B cell (primary cell): Measurements from ENCODE around the gene PTBP3. TPM values are rescaled to one million over a fixed set of nuclear protein-coding genes. Genes with fewer than 3 reads are reported as not detected.

Source experiments
- ATAC-seq: fragments of 200-7000 bp; cut with Tn5 transposase; one replicate; pipeline ENCODE4 v1.10.0; 2021; ENCODE audit warnings: low read depth, mild to moderate bottlenecking, moderate number of reproducible peaks, moderate library complexity
- CTCF ChIA-PET: fragments of 350-600 bp; sonication (Branson Sonifier 250); formaldehyde crosslinking; loops from one replicate; lab custom pipeline; 2021; ENCODE audit warnings: antibody characterized with exemption, inconsistent platforms; lab: Charles Lee
- POLR2A ChIA-PET: fragments of 350-600 bp; sonication (Branson Sonifier 250); formaldehyde crosslinking; loops from one replicate; lab custom pipeline; 2021; ENCODE audit warnings: antibody characterized with exemption; lab: Charles Lee
- DNase-seq: peaks from one replicate; pipeline ENCODE4 v3.0.0; 2013
- H2AFZ ChIP-seq: 2 replicates; pipeline ENCODE4 v1.6.1; 2012; ENCODE audit warnings: mild to moderate bottlenecking, low read depth, low read length; ENCODE audit not compliant: insufficient read depth, poor library complexity, severe bottlenecking
- H3K27ac ChIP-seq, 2 donors: 1 replicate in 1 of 2; 2 replicates in 1 of 2; pipeline ENCODE4 v1.5.1; 2012 to 2013; ENCODE audit warnings: low read length in 2 of 2, mild to moderate bottlenecking in 2 of 2, moderate library complexity in 1 of 2
- H3K27me3 ChIP-seq, 4 experiments: fragments of 200-600 bp in 1 of 4; sonication (generic) in 1 of 4; replicated peaks in 1 of 4; 1 replicate in 2 of 4; 2 replicates in 2 of 4; pipeline versions ENCODE4 v1.6.1 to v1.7.0; 2013 to 2016; ENCODE audit warnings: low read length in 3 of 4, mild to moderate bottlenecking in 2 of 4, mixed read lengths in 1 of 4, moderate library complexity in 1 of 4; ENCODE audit not compliant: insufficient read depth in 4 of 4, control insufficient read depth in 3 of 4; ENCODE audit errors: control extremely low read depth in 1 of 4
- H3K36me3 ChIP-seq, 2 experiments: replicated peaks in 1 of 2; 1 replicate in 1 of 2; 2 replicates in 1 of 2; pipeline versions ENCODE4 v1.6.1 to v1.7.1; 2013; ENCODE audit warnings: low read length in 1 of 2; ENCODE audit not compliant: insufficient read depth in 2 of 2, control insufficient read depth in 1 of 2; ENCODE audit errors: control extremely low read depth in 1 of 2, extremely low read depth in 1 of 2
- H3K4me1 ChIP-seq, 2 donors: fragments of 200-600 bp in 1 of 2; sonication (generic) in 1 of 2; 1 replicate in 1 of 2; 2 replicates in 1 of 2; pipeline versions ENCODE4 v1.5.1 to v1.6.1; 2013 to 2017; ENCODE audit warnings: low read length in 2 of 2; ENCODE audit not compliant: control insufficient read depth in 2 of 2, insufficient read depth in 2 of 2
- H3K4me2 ChIP-seq: replicated peaks from 2 replicates; pipeline ENCODE3; 2012; ENCODE audit warnings: mild to moderate bottlenecking, low read depth, low read length; ENCODE audit not compliant: poor library complexity, severe bottlenecking
- H3K4me3 ChIP-seq, 5 experiments: fragments of 200-600 bp in 1 of 5; sonication (generic) in 1 of 5; 1 replicate in 3 of 5; 2 replicates in 2 of 5; pipeline versions ENCODE4 v1.5.1 to v1.7.0; 2011 to 2016; ENCODE audit warnings: low read length in 4 of 5, mild to moderate bottlenecking in 4 of 5, low read depth in 2 of 5, control low read depth in 1 of 5, moderate library complexity in 1 of 5; ENCODE audit not compliant: insufficient read depth in 1 of 5; ENCODE audit errors: control extremely low read depth in 1 of 5, extremely low read depth in 1 of 5
- H3K79me2 ChIP-seq: fragments of 200-600 bp; sonication (generic); one replicate; pipeline ENCODE4 v1.6.0; 2016; ENCODE audit warnings: low read length; ENCODE audit not compliant: control insufficient read depth, insufficient read depth
- H3K9ac ChIP-seq: fragments of 200-600 bp; sonication (generic); 2 replicates; pipeline ENCODE4 v1.6.1; 2017; ENCODE audit warnings: mild to moderate bottlenecking, low read length, moderate library complexity
- H3K9me3 ChIP-seq, 3 donors: one replicate each; pipeline versions ENCODE4 v1.6.1 to v1.7.1; 2013; ENCODE audit warnings: low read length in 2 of 3; ENCODE audit not compliant: control insufficient read depth in 2 of 3, insufficient read depth in 1 of 3; ENCODE audit errors: control extremely low read depth in 1 of 3
- H4K20me1 ChIP-seq: 2 replicates; pipeline ENCODE4 v1.6.0; 2012; ENCODE audit warnings: mild to moderate bottlenecking, low read length; ENCODE audit not compliant: insufficient read depth, control insufficient read depth, poor library complexity, severe bottlenecking
- H3K27ac Mint-ChIP-seq: one replicate; pipeline ENCODE4 v1.8.0; 2021; ENCODE audit warnings: mixed read lengths
- H3K27me3 Mint-ChIP-seq: one replicate; pipeline ENCODE4 v1.8.0; 2021; ENCODE audit warnings: mixed read lengths
- H3K4me1 Mint-ChIP-seq: one replicate; pipeline ENCODE4 v1.8.0; 2021; ENCODE audit warnings: mixed read lengths
- H3K4me3 Mint-ChIP-seq: one replicate; pipeline ENCODE4 v1.8.0; 2021; ENCODE audit warnings: mixed read lengths
- H3K9me3 Mint-ChIP-seq: one replicate; pipeline ENCODE4 v1.8.0; 2022; ENCODE audit warnings: mixed read lengths; ENCODE audit not compliant: insufficient read depth
- EZH2 ChIP-seq: IDR thresholded peaks from 2 replicates; pipeline ENCODE4 v1.6.1; 2012; ENCODE audit warnings: borderline replicate concordance, low read depth, mild to moderate bottlenecking, moderate library complexity, low read length; ENCODE audit not compliant: insufficient read depth, poor library complexity, severe bottlenecking
- WGBS: methylation state at CpG from one replicate; pipeline ENCODE4 v1.1.5; 2013; ENCODE audit warnings: missing lambda C conversion rate; ENCODE audit not compliant: insufficient coverage; 5-methylcytosine and 5-hydroxymethylcytosine counted together
- intact Hi-C: fragments of 100-400 bp; cut with micrococcal nuclease; formaldehyde crosslinking; loops from one replicate; pipeline ENCODE4 v1.10.0; 2022
- polyA plus RNA-seq: library from polyadenylated mRNA; depleted of rRNA; stranded (reverse); fragments of >200 nt; gene quantifications from 2 replicates; pipeline ENCODE4 v1.2.3, GENCODE V29; 2012
- total RNA-seq, 2 donors: library from RNA; stranded (reverse); fragments of 120-200 nt in 1 of 2; gene quantifications; 1 replicate in 1 of 2; 2 replicates in 1 of 2; pipeline versions ENCODE4 v1.2.3 to v1.2.4, GENCODE V29; 2013 to 2022
- TF ChIP-seq, protein P1 (sequence below): fragments of 200-600 bp; IDR thresholded peaks from one replicate; pipeline ENCODE4 v1.8.0; 2022; ENCODE audit warnings: antibody characterized with exemption, mild to moderate bottlenecking

PTBP3 gene
- total and polyA plus RNA-seq, 2 donors (not counting 1 experiment from before 2014, with no cell fraction given): 22.8 to 133 TPM

DNA sequence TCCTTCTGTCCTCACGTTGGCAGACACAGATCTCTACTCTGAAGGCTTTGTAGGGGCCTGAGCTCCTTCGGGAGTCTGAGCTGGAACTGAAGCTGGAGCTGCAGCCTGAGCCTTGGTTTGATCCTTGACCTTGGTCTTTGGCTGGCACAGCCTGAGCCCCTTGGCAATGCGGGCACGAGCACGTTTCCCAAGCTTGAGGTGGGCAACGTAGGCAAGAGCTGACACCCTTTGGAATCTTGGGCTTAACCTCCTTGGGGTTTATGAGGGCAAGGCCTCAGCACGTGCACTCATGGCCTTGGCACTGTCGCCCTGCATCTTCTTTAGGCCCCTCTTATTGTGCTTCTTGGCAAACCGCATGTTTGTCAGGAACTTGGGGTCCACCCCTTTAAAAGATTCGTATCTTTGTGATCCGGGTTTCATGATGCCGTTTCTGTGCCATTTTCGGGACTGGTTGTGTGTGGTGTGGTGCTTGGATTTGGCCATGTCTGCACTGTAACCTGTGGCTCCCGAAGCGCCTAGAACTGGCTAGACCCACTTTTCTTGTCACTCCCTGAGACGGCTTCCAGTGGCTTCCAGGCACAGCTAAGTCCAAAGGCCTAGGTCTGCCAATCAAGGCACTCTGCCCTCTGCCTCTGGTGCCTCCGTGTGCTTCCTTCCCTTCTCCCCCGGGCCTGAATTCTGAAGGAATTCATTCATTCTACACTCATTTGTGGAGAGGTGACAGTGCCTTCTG, 159.8 kb downstream of the PTBP3 start:
- WGBS: 95% methylated on average over 16 of the region's 18 CpGs

More for the DNA sequence above, 159.8 kb downstream of the PTBP3 start:
- Histone ChIP-seq H3K9ac (peak overlapping the region; percentile 74), H3K4me1 (peaks cover 21 to 27% of the 10 kb centered on the region in 2 donors), H3K79me2 (peaks cover 32% of the 10 kb centered on the region), H3K27ac (no peak overlapping the region), H2AFZ (peak overlapping the region; percentile 88), H3K4me2 (peak overlapping the region; percentile 92), H3K36me3 (no peaks in the 10 kb centered on the region), H4K20me1 (no peaks in the 10 kb centered on the region), H3K9me3 (no peaks in the 10 kb centered on the region), H3K4me3 (peak overlapping the region in 4 of 5 experiments; percentile 22 to 80 (median 60)), H3K27me3 (no peaks in the 10 kb centered on the region)
- ChIA-PET CTCF (interaction anchor here (1.6 to 1.7 kb wide), 2 partner anchors 10 to 46 kb away, joined by 3 to 4 read pairs; no protein-coding TSS in a partner anchor), POLR2A (interaction anchor here (0.6 to 1.0 kb wide), 2 partner anchors 9 to 38 kb away, joined by 3 to 9 read pairs; no protein-coding TSS in a partner anchor)
- Mint-ChIP-seq H3K4me3 (peak overlapping the region; percentile 92), H3K27ac (no peak overlapping the region), H3K4me1 (peaks cover 57% of the 10 kb centered on the region), H3K27me3 (no peaks in the 10 kb centered on the region), H3K9me3 (no peaks in the 10 kb centered on the region)
- ATAC-seq: no peak
- TF ChIP-seq EZH2: no peak
- TF ChIP-seq, protein P1, sequence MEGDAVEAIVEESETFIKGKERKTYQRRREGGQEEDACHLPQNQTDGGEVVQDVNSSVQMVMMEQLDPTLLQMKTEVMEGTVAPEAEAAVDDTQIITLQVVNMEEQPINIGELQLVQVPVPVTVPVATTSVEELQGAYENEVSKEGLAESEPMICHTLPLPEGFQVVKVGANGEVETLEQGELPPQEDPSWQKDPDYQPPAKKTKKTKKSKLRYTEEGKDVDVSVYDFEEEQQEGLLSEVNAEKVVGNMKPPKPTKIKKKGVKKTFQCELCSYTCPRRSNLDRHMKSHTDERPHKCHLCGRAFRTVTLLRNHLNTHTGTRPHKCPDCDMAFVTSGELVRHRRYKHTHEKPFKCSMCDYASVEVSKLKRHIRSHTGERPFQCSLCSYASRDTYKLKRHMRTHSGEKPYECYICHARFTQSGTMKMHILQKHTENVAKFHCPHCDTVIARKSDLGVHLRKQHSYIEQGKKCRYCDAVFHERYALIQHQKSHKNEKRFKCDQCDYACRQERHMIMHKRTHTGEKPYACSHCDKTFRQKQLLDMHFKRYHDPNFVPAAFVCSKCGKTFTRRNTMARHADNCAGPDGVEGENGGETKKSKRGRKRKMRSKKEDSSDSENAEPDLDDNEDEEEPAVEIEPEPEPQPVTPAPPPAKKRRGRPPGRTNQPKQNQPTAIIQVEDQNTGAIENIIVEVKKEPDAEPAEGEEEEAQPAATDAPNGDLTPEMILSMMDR: no peak
- intact Hi-C loops: loop anchor here (1.0 to 2.0 kb wide), 2 partner anchors 10 to 45 kb away; no protein-coding TSS in a partner anchor
- no peak for DNase-seq
